ENCODE data around the gene FAH. TPM values are rescaled to one million over a fixed set of nuclear protein-coding genes. Genes with fewer than 3 reads are reported as not detected.

The FAH gene
- total RNA-seq, 2 experiments from 2014 or later, result 58.9 to 61.0 TPM

DNA sequence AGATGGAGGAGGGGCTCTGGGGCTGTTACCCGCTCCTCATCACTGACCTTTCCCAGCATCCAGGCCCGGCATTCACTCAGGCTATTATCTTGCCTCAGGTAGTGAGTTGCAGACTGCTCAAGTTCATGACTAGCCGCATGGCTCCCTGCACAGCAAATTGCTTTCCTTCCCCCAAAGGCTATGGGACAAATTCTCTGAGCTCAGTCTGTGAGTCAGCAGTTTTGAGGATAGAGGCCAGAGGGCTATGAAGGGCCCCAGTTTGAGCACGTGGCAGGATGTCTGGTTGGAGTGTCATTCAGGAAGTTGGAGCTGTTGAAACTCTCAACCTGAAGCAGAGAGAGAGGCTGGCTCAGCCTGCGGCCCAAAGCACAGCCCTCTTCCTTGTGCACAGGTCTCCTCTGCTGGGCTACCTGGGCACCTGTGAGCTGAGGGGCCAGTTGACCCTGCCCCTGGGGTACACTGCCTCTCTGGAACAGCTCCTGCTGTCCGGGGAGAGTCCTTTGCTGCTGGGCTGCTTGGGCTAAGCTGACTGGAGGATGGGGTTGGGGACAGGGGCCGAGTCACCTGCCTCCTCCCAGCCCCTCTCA is 7.9 kb downstream of the FAH start:
- Mint-ChIP-seq H3K27ac (peak overlapping the region; percentile 78), H3K9me3 (no peaks in the 10 kb centered on the region), H3K4me3 (no peak overlapping the region), H3K27me3 (no peaks in the 10 kb centered on the region), H3K4me1 (ENCODE audit: low read depth) (peaks cover 17% of the 10 kb centered on the region), H3K36me3 (ENCODE audit: low read depth) (peaks cover 45% of the 10 kb centered on the region)
- ATAC-seq (peak; percentile 92), DNase-seq (peak; percentile 80)
- TF ChIP-seq, protein P1, sequence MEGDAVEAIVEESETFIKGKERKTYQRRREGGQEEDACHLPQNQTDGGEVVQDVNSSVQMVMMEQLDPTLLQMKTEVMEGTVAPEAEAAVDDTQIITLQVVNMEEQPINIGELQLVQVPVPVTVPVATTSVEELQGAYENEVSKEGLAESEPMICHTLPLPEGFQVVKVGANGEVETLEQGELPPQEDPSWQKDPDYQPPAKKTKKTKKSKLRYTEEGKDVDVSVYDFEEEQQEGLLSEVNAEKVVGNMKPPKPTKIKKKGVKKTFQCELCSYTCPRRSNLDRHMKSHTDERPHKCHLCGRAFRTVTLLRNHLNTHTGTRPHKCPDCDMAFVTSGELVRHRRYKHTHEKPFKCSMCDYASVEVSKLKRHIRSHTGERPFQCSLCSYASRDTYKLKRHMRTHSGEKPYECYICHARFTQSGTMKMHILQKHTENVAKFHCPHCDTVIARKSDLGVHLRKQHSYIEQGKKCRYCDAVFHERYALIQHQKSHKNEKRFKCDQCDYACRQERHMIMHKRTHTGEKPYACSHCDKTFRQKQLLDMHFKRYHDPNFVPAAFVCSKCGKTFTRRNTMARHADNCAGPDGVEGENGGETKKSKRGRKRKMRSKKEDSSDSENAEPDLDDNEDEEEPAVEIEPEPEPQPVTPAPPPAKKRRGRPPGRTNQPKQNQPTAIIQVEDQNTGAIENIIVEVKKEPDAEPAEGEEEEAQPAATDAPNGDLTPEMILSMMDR (IDR thresholded peaks at IDR 0.05), result no peak
- POLR2A ChIA-PET, result interaction anchor here (0.6 to 1.6 kb wide), 2 partner anchors 100 to 164 kb away, joined by 3 to 7 read pairs; no protein-coding TSS in a partner anchor
- CTCF ChIA-PET, result interaction anchor here (0.9 to 1.7 kb wide), 3 partner anchors 9 to 13 kb away, joined by 3 to 7 read pairs (median 3); no protein-coding TSS in a partner anchor
- intact Hi-C loops (cut with micrococcal nuclease), result no loop called here

DNA sequence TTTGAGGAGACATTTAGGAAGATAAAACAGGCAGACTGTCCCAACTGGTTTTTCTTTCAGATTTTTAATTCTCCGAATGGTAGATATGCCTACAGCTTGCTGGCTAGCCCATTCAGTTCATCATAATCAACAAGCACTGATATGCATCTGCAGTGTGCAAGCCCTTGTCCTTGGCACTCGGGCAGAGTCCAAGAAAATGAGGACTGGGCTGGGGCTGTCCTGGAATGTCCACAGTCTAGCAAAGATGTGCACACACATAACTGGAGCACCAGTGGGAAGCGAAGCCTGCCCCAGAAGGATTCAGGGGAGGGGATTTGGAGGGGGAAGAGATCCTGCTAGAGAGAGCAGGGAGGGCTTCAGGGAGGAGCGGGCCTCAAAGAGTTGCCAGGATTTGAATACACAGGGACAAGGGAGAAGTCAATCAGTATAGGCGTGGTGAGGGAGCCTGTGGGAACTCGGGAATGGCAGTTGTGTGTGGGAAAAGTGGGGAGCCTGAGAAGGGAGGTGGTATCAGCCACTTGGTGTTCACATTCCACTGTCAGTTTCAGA is 8.7 kb downstream of the FAH start:
- ATAC-seq (no peak), DNase-seq (no peak)
- Mint-ChIP-seq H3K9me3 (no peaks in the 10 kb centered on the region), H3K4me3 (no peak overlapping the region), H3K4me1 (ENCODE audit: low read depth) (peaks cover 15% of the 10 kb centered on the region), H3K36me3 (ENCODE audit: low read depth) (peaks cover 45% of the 10 kb centered on the region), H3K27ac (peak overlapping the region; percentile 53), H3K27me3 (no peaks in the 10 kb centered on the region)
- ChIA-PET CTCF (interaction anchor here (0.9 to 1.3 kb wide), 2 partner anchors 10 to 12 kb away, joined by 3 read pairs; no protein-coding TSS in a partner anchor), POLR2A (interaction anchor here (1.6 to 1.9 kb wide), 2 partner anchors 18 to 101 kb away, joined by 4 to 7 read pairs; no protein-coding TSS in a partner anchor)
- TF ChIP-seq, protein P1 (IDR thresholded peaks at IDR 0.05), result no peak
- intact Hi-C loops (cut with micrococcal nuclease), result no loop called here

DNA sequence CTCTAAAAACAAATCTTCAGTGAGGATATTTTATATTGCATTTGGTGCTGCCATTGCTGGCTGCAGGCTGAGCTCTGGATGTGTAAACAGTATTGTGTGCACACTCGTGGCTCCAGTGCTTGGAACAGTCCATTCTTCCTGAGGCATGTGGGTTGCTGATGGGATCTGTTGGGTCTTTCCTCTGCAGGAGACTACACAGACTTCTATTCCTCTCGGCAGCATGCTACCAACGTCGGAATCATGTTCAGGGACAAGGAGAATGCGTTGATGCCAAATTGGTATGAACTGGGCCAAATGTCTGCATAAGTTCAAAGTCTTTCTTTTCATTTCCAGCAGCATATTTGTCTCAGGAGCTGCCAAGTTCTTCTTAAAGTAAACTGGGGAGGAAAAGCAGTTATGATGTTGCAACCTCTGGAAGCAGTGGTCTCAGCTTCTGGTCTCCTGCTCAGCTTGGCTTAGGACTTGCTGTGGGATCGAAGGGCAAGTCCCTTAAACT is 9.3 kb downstream of the FAH start:
- CTCF ChIA-PET, result no interaction called here
- Mint-ChIP-seq H3K27ac (no peak overlapping the region), H3K36me3 (ENCODE audit: low read depth) (peaks cover 45% of the 10 kb centered on the region), H3K27me3 (no peaks in the 10 kb centered on the region), H3K9me3 (no peaks in the 10 kb centered on the region), H3K4me3 (no peak overlapping the region), H3K4me1 (ENCODE audit: low read depth) (peaks cover 15% of the 10 kb centered on the region)
- TF ChIP-seq, protein P1 (IDR thresholded peaks at IDR 0.05), result no peak
- ATAC-seq (no peak), DNase-seq (no peak)
- intact Hi-C loops (cut with micrococcal nuclease), result no loop called here
- POLR2A ChIA-PET, result interaction anchor here (1.9 kb wide), 1 partner anchor 18 kb away, joined by 4 read pairs; no protein-coding TSS in a partner anchor

DNA sequence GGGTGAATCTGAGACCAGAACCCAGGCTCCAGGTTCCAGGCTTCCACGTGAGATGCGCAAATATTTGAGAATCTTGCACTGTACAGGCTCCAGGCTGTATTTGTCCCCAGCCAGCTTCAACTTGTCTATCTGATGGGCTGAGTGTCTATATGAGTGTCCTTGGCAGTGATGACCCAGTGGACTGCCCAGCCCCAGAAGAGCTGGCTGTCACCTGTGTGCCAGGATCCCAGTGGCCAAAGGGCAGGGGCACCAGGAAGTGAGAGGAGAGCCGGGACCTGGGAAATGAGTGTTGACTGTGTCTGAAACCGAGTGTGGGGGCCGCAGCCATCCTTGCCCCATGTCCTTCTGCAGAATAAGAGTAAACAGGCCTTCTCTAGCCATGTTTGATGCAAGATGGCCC is 10.4 kb downstream of the FAH start:
- intact Hi-C loops (cut with micrococcal nuclease), result no loop called here
- Mint-ChIP-seq H3K4me1 (ENCODE audit: low read depth) (peaks cover 15% of the 10 kb centered on the region), H3K27me3 (no peaks in the 10 kb centered on the region), H3K9me3 (no peaks in the 10 kb centered on the region), H3K27ac (no peak overlapping the region), H3K4me3 (no peak overlapping the region), H3K36me3 (ENCODE audit: low read depth) (peaks cover 45% of the 10 kb centered on the region)
- DNase-seq, result no peak
- ChIA-PET CTCF (no interaction called here), POLR2A (interaction anchor here (0.6 kb wide), 1 partner anchor 92 kb away, joined by 4 read pairs; no protein-coding TSS in a partner anchor)
- TF ChIP-seq, protein P1 (IDR thresholded peaks at IDR 0.05), result no peak
- ATAC-seq, result no peak

DNA sequence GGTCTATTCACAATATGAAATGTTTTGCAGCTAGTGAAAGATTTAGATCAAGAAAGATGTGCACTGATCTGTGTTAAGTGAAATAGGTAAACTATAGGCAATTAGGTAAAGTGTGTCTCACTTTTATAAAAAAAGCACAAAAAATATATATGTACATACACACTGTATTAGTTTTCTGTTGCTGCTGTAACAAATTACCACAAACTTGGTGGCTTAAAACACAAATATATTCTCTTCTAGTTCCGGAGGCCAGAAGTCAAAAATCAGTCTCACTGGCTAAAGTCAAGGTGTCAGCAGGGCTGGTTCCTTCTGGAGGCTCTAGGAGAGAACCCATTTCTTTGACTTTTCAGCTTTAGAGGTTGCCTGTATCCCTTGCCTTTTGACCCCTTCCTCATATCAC is 11.1 kb downstream of the FAH start:
- Mint-ChIP-seq H3K9me3 (no peaks in the 10 kb centered on the region), H3K36me3 (ENCODE audit: low read depth) (peaks cover 45% of the 10 kb centered on the region), H3K4me1 (ENCODE audit: low read depth) (peaks cover 15% of the 10 kb centered on the region), H3K4me3 (no peak overlapping the region), H3K27ac (no peak overlapping the region), H3K27me3 (no peaks in the 10 kb centered on the region)
- intact Hi-C loops (cut with micrococcal nuclease), result no loop called here
- POLR2A ChIA-PET, result interaction anchor here (0.5 kb wide), 1 partner anchor 24 kb away, joined by 3 read pairs; no protein-coding TSS in a partner anchor
- TF ChIP-seq, protein P1 (IDR thresholded peaks at IDR 0.05), result no peak
- ATAC-seq, result no peak
- no peak for DNase-seq
- CTCF ChIA-PET, result interaction anchor here (1.3 kb wide), 1 partner anchor 9 kb away, joined by 5 read pairs; no protein-coding TSS in a partner anchor
